Neutrophil (primary cell): ENCODE results near the gene DIP2A.
A peak's percentile ranks its signal among the peaks of the same experiment; 100 is the strongest.

Experiments
- H3K27ac ChIP-seq: fragments of 200-600 bp; sonication (generic); 2 replicates; pipeline ENCODE4 v1.5.1; 2016; ENCODE audit warnings: mild to moderate bottlenecking, moderate library complexity
- H3K27me3 ChIP-seq: fragments of 200-600 bp; sonication (generic); 2 replicates; pipeline ENCODE4 v1.6.0; 2016; ENCODE audit warnings: mild to moderate bottlenecking
- H3K36me3 ChIP-seq: fragments of 200-600 bp; sonication (generic); 2 replicates; pipeline ENCODE4 v1.5.1; 2017
- H3K4me1 ChIP-seq, 2 experiments: fragments of 200-600 bp in 1 of 2; sonication (generic) in 1 of 2; 1 replicate in 1 of 2; 2 replicates in 1 of 2; pipeline versions ENCODE4 v1.5.1 to v1.6.1; 2013 to 2016; ENCODE audit warnings: low read depth in 1 of 2, low read length in 1 of 2, mild to moderate bottlenecking in 1 of 2, moderate library complexity in 1 of 2; ENCODE audit not compliant: control insufficient read depth in 1 of 2, insufficient read depth in 1 of 2
- H3K4me3 ChIP-seq, 2 experiments: fragments of 200-600 bp in 1 of 2; sonication (generic) in 1 of 2; 1 replicate in 1 of 2; 2 replicates in 1 of 2; pipeline ENCODE4 v1.5.1; 2013 to 2016; ENCODE audit warnings: low read depth in 1 of 2, low read length in 1 of 2, mild to moderate bottlenecking in 1 of 2, moderate library complexity in 1 of 2
- H3K9me3 ChIP-seq: fragments of 200-600 bp; sonication (generic); 2 replicates; pipeline ENCODE4 v1.5.1; 2016
- TF ChIP-seq, protein P1 (sequence below): fragments of 200-600 bp; sonication (generic); IDR thresholded peaks from 2 replicates; pipeline ENCODE4 v1.5.1; 2016; ENCODE audit warnings: antibody characterized with exemption

DIP2A gene

DNA sequence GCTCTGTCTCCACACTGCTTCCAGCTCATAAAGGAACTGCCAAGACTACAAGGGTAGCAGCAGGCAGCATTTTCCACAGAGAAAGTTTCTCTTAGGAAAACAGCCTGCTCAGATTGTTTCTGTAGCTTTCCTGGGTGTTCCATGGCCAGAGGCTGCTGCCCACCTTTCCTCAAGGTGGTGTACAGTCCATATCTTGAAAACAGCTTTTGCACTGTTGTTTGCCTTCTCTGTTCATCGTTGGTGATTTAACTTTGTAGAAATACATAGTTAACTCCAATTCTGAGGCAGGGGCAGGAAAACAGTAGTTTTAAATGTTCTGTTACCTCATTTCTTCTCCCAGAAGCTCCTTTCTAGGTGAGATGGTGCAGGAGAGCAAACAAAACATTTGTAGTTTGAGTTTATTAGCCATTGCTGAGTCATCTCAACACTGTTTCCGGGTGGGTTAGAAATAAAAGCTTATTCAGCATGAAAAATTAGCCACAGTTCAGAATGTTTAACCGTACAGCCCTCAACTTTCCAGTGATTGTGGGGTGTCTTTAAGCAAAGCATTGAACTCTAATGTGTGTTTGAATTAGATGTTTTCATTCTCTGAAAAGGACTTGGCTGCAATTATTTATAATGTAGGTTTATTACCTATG lies 41.7 kb downstream of the DIP2A start:
- Histone ChIP-seq H3K27me3 (no peaks in the 10 kb centered on the region), H3K9me3 (no peaks in the 10 kb centered on the region), H3K4me1 (peaks cover 23 to 29% of the 10 kb centered on the region in 2 experiments), H3K4me3 (no peak overlapping the region), H3K27ac (peak overlapping the region; percentile 73), H3K36me3 (peaks cover 48% of the 10 kb centered on the region)
- TF ChIP-seq, protein P1, sequence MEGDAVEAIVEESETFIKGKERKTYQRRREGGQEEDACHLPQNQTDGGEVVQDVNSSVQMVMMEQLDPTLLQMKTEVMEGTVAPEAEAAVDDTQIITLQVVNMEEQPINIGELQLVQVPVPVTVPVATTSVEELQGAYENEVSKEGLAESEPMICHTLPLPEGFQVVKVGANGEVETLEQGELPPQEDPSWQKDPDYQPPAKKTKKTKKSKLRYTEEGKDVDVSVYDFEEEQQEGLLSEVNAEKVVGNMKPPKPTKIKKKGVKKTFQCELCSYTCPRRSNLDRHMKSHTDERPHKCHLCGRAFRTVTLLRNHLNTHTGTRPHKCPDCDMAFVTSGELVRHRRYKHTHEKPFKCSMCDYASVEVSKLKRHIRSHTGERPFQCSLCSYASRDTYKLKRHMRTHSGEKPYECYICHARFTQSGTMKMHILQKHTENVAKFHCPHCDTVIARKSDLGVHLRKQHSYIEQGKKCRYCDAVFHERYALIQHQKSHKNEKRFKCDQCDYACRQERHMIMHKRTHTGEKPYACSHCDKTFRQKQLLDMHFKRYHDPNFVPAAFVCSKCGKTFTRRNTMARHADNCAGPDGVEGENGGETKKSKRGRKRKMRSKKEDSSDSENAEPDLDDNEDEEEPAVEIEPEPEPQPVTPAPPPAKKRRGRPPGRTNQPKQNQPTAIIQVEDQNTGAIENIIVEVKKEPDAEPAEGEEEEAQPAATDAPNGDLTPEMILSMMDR: no peak

DNA sequence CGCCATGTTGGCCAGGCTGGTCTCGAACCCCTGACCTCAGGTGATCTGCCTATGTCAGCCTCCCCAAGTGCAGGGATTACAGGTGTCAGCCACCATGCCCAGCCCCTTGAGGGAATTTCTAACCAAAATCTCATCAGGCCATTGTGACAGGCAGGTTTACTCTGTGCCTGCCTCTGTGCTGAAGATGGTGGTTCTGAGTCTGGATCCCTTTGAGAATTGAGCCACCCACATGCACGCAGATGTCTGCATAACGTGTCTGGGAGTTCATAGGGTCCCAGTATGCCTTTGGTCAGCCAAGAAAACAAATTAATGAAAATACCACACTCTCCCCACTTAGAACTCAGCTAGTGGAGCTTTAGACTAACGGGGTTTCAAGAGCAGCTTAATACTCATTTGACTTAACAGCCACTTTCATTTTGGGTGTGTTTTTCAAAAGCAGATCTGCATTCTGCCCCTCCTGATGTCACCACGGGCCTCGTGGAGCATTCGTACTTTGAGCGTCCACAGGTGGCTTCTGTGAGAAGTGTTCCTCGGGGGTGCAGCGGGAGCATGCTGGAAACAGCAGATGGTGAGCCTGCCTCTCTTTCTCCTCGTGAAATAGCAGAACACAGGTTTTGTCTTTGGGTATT lies 45.3 kb downstream of the DIP2A start:
- Histone ChIP-seq H3K4me1 (peaks cover 21 to 25% of the 10 kb centered on the region in 2 experiments), H3K4me3 (no peak overlapping the region), H3K9me3 (no peaks in the 10 kb centered on the region), H3K27ac (peak overlapping the region; percentile 58), H3K36me3 (peaks cover 42% of the 10 kb centered on the region), H3K27me3 (no peaks in the 10 kb centered on the region)
- TF ChIP-seq, protein P1: no peak

DNA sequence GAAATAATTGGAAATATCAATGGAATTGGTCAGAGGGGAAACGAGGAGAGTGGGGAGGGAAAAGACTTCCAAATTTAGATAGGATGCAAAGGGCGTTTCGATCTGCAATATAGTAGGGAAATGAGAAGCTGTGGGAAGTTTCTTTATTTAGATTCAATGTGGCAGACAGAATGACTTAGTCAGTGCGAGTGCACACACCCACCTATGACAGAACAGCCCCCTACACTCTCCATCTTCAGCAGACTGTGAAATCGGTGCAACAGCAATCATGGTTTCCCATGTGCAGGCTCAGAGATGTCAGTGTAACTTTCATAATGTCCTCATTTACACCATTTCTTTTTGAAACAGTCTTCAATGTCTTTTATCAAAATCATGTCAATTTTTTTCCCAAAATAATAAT lies 46.0 kb downstream of the DIP2A start:
- TF ChIP-seq, protein P1: no peak
- Histone ChIP-seq H3K36me3 (peaks cover 44% of the 10 kb centered on the region), H3K4me1 (peaks cover 14 to 19% of the 10 kb centered on the region in 2 experiments), H3K4me3 (no peak overlapping the region), H3K27me3 (no peaks in the 10 kb centered on the region), H3K27ac (no peak overlapping the region), H3K9me3 (no peaks in the 10 kb centered on the region)

DNA sequence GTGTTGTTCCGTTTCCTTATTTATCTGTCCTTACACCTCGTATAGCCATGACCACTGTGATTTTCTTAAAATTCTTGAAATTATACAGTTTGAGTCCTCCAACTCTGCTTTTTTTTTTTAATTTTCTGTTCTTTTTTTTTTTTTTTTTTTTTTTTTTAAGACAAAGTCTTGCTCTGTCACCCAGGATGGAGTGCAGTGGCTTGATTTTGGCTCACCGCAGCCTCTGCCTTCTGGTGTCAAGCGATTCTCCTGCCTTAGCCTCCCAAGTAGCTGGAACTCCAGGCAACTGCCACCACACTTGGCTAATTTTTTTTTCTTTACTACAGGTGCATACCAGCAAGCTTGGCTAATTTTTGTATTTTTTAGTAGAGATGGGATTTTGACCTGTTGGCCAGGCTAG lies 48.9 kb downstream of the DIP2A start:
- no peaks in the 10 kb centered on the region for H3K9me3 ChIP-seq
- H3K4me3 ChIP-seq: no peak overlapping the region
- no peaks in the 10 kb centered on the region for H3K27me3 ChIP-seq
- no peak overlapping the region for H3K27ac ChIP-seq
- H3K4me1 ChIP-seq: peaks cover 0 to 8% of the 10 kb centered on the region in 2 experiments
- TF ChIP-seq, protein P1: no peak
- peaks cover 73% of the 10 kb centered on the region for H3K36me3 ChIP-seq

DNA sequence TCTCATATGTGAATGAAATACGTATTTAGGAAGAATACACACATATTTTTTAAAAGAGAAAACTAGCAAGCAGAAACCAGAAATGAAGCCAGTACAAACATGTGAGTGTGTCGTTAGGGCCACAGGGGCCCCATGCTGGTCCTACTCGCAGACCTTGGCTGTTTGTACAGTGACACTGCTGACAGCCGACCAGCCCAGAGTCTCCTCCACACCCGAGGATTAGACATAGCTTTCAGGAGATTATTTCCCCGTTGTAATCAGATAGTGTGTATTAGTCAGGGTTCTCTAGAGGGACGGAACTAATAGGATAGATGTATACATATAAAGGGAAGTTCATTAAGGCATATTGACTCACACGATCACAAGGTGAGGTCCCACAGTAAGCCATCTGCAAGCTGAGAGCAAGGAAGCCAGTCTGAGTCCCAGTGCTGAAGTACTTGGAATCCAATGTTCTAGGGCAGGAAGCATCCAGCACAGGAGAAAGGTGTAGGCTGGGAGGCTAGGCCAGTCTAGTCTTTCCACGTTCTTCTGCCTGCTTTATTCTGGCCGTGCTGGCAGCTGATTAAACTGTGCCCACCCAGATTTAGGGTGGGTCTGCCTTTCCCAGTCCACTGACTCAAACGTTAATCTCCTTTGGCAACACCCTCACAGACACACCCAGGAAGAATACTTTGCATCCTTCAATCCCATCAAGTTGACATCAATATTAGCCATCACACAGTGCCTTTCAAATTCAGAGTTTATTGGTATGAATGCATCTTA lies 51.2 kb downstream of the DIP2A start:
- H3K27ac ChIP-seq: no peak overlapping the region
- peaks cover under 1 to 1% of the 10 kb centered on the region in 2 experiments for H3K4me1 ChIP-seq
- H3K9me3 ChIP-seq: no peaks in the 10 kb centered on the region
- H3K4me3 ChIP-seq: no peak overlapping the region
- no peaks in the 10 kb centered on the region for H3K27me3 ChIP-seq
- H3K36me3 ChIP-seq: peaks cover 67% of the 10 kb centered on the region
- TF ChIP-seq, protein P1: no peak
